Urothelium cell line (cell line): ENCODE measurements around the gene PGK1.
"Not testable (repeated sequence)": the region's sequence is repeated elsewhere in the genome, so short reads cannot be mapped to it uniquely, and the experiment has no call there.

ENCODE experiments used
- DNase-seq: peaks from one replicate; pipeline ENCODE4 v3.0.0; 2011; ENCODE audit warnings: low spot score, mixed read lengths
- FAIRE-seq: peaks from 2 replicates; lab custom pipeline; 2011; peaks lifted over from hg19 to GRCh38; lab: Jason Lieb, UNC

The PGK1 gene

GRCh38 chrX:78103623-78104446, at the start of gene PGK1:
Gene PGK1, plus strand, starts transcription at chrX:78104248. Its CDS starts 93 bp downstream, at chrX:78104341.
- no peak for FAIRE-seq
- peak; percentile 94 for DNase-seq

DNA sequence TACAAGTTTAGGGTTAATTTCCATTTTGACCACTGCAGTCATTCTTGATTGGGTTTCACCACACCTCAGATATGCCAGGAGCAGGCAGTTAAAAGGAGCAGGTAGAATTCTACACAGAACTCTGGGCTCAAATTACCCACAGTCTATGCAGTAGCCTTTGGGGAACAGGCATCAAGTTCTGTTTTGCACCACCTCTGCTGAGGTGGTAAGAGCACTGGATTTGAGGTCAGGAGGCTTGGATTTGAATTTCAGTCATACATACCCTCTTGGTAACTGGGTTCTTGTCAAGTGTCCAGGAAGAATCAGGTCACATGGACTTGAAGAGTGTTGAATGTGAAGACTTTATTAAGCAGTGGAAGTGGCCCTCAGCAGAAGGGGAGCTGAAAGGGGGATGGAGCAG, 40.4 kb upstream of the PGK1 start:
- FAIRE-seq (no peak), DNase-seq (no peak)

DNA sequence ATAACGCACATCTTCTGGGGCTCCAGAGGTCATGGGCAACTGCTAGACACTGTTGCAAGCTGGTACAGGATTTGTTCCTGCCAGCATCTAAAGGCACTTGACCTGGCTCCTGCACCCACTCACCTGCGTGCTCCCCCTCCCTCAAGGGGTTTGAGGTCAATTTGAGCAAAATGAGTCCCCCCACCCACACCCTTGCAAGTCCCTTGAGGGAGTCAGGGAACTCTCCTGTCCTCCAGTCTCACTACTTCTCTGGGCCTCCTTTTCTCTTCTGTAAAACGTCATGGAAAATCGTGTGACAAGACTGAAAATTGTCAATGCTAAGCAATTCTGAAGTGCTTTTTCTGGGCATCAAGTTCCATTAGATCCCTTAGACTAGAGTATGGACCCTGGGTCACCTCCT, 39.9 kb upstream of the PGK1 start:
- DNase-seq: no peak
- no peak for FAIRE-seq

DNA sequence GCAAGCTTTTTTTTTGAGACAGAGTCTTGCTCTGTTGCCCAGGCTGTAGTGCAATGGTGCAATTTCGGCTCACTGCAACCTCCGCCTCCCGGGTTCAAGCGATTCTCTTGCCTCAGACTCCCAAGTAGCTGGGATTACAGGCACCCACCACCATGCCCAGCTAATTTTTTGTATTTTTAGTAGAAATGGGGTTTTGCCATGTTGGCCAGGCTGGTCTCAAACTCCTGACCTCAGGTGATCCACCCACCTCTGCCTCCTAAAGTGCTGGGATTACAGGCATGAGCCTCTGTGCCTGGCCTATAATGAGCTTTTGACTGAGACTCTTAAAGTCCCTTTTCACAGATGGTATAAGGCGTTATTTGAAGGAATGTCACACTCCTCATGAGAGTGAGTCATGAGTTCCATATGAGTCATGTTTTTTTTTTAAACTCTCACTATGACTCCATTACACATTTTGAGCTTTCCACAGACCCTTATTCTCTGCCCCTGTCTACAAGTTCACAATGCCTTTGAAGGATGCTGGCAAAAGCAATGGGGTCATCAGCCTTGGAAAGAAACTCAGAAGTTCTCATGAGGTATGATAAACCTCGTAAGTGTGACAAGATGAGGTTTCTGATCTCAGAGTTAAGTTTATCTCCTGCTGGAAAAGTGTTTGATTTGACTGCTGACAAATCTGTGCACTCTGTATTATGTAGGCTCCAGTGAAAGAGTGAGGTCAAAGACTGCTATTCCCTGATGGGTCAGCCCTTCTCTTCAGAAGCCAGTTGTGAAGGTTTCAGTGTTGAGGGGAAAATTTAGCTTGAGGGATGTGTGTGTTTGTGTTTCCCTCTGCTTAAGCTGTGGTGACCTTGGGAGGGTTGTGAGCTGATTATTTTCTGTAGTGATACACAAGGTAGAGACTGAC, 39.1 kb upstream of the PGK1 start:
- not testable (repeated sequence) for FAIRE-seq
- DNase-seq: peak; percentile 57

DNA sequence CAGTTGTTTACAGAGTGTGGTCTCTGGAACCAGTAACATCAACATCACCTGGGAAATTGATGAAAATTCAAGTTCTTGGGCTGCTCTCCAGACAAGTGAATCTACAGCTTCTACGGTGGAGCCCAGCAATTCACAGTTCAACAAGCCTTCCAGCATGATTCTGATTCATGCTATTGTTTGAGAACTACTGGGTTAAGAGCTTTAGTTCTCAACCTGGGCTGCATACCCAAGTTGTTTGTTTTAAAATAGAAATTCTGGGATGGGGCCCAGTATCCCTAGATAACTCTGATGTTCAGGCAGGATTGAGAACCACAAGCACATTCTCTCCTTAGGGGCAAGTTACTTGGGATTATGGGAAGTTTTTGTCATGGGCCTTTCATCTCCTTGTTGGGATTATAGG, 37.9 kb upstream of the PGK1 start:
- FAIRE-seq (no peak), DNase-seq (no peak)

DNA sequence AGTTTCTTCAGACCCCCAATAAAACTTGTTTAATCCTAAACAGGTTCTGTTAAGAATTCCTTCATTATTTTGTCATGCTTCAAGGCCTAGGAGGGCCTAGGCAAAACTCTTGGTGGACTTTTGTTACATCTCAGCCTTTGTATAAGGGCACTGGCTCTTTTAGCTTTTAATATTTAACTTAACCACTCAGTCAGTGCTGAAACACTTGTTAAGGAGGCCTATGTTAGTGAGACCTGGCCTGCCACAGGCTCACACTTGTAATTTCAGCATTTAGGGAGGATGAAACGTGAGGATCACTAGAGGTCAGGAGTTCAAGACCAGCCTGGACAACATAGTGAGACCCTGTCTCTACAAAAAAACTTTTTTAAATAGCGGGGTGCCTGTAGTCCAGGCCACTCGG, 32.7 kb upstream of the PGK1 start:
- FAIRE-seq (no peak), DNase-seq (no peak)

- not testable (repeated sequence) for FAIRE-seq, DNase-seq
Observed at GRCh38 chrX:78073147-78074077, 30.6 kb upstream of the PGK1 start.

GRCh38 chrX:78074088-78074487, 30.0 kb upstream of the PGK1 start:
- DNase-seq: no peak
- FAIRE-seq: no peak

- FAIRE-seq (no peak), DNase-seq (no peak)
Observed at GRCh38 chrX:78075787-78076389, 28.2 kb upstream of the PGK1 start.

DNA sequence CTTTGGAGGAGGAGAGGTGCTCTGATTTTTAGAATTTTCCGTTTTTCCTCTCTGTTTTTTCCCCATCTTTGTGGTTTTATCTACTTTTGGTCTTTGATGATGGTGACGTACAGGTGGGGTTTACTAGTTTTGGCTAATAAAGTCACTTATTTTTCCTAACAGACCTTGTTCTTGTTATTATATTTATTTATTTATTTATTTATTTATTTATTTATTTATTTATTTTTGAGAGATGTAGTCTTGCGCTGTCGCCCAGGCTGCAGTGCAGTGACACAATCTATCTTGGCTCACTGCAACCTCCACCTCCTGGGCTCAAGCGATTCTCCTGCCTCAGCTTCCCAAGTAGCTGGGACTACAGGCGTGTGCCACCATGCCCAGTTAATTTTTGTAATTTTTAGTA, 22.6 kb upstream of the PGK1 start:
- FAIRE-seq, DNase-seq: not testable (repeated sequence)

- DNase-seq (no peak), FAIRE-seq (no peak)
Observed at GRCh38 chrX:78092296-78092695, 11.8 kb upstream of the PGK1 start.

DNA sequence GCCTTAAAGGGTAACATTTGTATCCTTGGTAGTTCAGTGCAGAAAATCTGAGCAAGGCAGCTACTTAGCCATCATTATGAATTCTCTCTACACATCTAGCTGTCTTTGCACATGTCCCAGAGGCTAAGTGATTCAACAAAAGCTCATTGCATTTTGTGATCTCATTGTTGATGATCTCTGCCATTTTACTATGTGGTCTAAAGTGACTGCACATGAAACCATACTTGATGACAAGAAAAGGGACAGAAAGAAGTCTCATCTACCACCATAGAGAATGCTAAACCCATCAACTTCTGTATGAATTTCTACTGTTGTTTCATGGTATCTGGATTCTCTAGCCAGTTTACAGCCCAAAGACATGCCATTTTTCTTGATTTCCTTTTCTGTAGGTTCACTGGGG, 5.9 kb upstream of the PGK1 start:
- FAIRE-seq (no peak), DNase-seq (no peak)

DNA sequence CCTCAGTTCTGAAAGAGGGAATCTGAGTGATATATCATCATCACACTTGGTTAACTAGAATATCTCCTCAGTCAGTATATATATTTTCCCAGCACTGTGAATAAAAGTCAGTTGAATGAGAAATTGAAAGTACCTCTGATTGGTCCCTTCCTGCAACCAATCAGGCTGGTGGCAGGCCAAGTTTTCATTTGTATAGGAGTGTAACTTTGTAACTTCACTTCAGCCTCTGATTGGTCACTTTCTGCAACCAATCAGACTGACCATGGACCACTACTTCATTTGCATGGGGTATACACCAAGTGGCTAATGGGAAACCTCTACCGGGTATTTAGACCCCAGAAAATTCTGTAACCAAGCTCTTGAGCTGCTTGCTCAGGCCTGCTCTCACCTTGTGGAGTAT, 2.0 kb upstream of the PGK1 start:
- DNase-seq (no peak), FAIRE-seq (no peak)

- FAIRE-seq (no peak), DNase-seq (no peak)
Observed at GRCh38 chrX:78103001-78103622, 936 bp upstream of the PGK1 start.

DNA sequence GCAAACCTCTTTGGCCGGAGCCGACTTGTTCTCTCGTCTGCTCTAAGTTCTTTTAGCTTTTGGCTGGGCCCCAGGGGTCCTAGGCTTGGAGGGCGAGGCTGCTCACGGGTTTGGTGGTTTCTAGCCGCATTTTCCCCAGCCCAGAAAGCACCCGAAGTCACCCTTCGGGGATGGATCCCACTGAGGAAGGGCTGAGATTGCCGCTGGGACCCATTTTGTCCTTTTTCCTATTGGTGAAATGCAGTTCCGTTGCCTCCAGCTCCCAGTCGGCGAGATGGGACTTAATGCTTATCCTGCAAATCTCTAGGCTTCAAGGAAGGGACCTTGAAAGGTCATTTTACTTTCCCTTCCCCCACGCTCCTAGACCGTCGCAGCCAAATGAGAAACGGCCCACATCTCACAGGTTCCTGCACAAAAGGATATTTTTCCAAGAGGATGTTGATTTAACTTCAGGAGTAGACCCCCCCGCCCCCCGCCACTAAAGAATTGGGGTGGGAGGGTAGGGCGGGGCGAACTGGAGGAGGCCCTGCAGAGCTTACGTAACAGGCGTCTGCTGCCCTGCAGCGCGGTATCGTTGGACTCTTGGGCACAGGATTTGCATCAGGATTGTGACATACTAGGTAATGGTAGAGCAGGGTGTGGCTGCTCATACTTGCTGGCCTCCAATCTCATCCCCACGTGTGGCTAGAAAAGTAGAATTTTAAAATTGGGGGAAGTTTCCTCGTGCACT, 564 bp downstream of the PGK1 start:
- FAIRE-seq (no peak), DNase-seq (peak; percentile 35)

DNA sequence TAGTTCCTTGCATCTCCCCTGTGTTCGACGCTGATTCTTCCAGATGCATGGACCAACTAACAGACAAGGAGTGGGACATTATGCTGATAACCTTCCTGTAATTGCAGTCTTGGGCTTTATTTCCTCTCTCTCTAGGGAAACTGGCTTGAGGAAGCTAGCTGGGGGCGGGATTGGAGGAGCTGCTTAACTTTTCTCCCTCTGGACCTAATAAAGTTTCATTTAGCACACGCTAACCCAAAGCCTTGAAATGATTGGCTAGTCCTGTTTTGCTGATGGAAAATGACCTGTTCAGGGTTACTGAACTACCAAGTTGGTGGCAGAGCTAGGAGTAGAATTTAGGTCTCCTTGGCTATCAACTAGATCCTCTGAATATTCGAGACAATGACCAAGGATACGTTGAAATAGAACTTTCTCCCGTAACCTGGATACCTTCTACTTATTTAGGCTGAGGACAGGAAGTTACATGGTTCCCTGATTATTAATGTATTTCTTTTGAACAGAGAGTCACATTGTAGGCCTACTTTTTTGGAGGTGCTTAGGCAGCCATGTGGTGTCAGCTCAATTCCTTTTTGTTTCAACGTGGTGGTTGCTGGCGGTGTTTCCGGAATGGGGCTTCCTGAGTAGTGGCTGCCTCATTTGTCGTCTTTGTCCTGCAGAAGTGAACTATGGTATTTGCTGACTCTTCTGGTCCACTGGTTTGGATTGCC, 2.0 kb downstream of the PGK1 start:
- no peak for FAIRE-seq
- no peak for DNase-seq

DNA sequence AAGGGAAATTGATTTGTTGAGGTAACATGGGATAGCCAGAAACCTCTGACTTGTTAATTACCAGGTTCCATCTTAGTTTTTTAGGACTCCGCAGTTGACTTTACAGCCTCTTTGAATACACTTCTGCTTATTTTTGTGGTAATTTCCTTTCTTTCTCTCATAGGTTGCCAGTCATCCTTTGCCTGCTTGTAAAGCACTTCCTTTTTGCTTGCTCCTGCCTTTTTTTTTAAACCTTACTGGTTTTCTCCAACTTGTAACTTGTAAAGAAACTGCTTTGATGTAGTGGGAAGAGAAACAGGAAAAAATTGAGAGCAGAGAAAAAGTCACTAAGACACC, 2.6 kb downstream of the PGK1 start:
- FAIRE-seq: no peak
- no peak for DNase-seq

- no peak for DNase-seq
Observed at GRCh38 chrX:78109458-78109857, 5.4 kb downstream of the PGK1 start.

More at GRCh38 chrX:78109458-78109857, 5.4 kb downstream of the PGK1 start:
- no peak for FAIRE-seq
